Measurements from ENCODE around the gene LRMDA. TPM values are rescaled to one million over a fixed set of nuclear protein-coding genes. Genes with fewer than 3 reads are reported as not detected.

Gene LRMDA
- total RNA-seq, 4 donors from 2014 or later = 1.5 to 15.7 (median 4.6) TPM

- intact Hi-C loops (cut with DNase I; ENCODE audit: low total_unique reads) = no loop called here
- peaks cover 0 to 19% of the 10 kb centered on the region in 2 donors for H3K4me1 ChIP-seq
- H3K27ac ChIP-seq = peak overlapping the region; percentile 74 to 78
Measured at GRCh38 chr10:76336213-76336963, 905.0 kb downstream of the LRMDA start.

GRCh38 chr10:76337641-76338040 lies 906.2 kb downstream of the LRMDA start:
- no peaks in the 10 kb centered on the region for H3K27me3 ChIP-seq
- H3K4me1 ChIP-seq = peaks cover 0 to 14% of the 10 kb centered on the region in 2 donors
- H3K4me3 ChIP-seq = no peak overlapping the region
- intact Hi-C loops (cut with DNase I; ENCODE audit: low total_unique reads) = no loop called here
- H3K36me3 ChIP-seq = no peaks in the 10 kb centered on the region
- H3K27ac ChIP-seq = peak overlapping the region; percentile 74 to 78
- peaks cover 0 to 7% of the 10 kb centered on the region in 2 donors for H3K9me3 ChIP-seq
- DNase-seq = no peak
- no peak for TF ChIP-seq CTCF (IDR thresholded peaks at IDR 0.05)
- no peak for TF ChIP-seq POLR2A (IDR thresholded peaks at IDR 0.05)

More at GRCh38 chr10:76336213-76336963, 905.0 kb downstream of the LRMDA start:
- H3K27me3 ChIP-seq = no peaks in the 10 kb centered on the region
- H3K4me3 ChIP-seq = no peak overlapping the region
- TF ChIP-seq CTCF (IDR thresholded peaks at IDR 0.05) = no peak
- no peak for TF ChIP-seq POLR2A (IDR thresholded peaks at IDR 0.05)
- no peaks in the 10 kb centered on the region for H3K9me3 ChIP-seq
- H3K36me3 ChIP-seq = no peaks in the 10 kb centered on the region
- peak; percentile 51 to 79 for DNase-seq

GRCh38 chr10:76338187-76338586 lies 906.8 kb downstream of the LRMDA start:
- H3K9me3 ChIP-seq = peaks cover 0 to 12% of the 10 kb centered on the region in 2 donors
- no peak overlapping the region for H3K27ac ChIP-seq
- H3K4me3 ChIP-seq = no peak overlapping the region
- TF ChIP-seq POLR2A (IDR thresholded peaks at IDR 0.05) = no peak
- no peak for TF ChIP-seq CTCF (IDR thresholded peaks at IDR 0.05)
- DNase-seq = no peak
- intact Hi-C loops (cut with DNase I; ENCODE audit: low total_unique reads) = no loop called here
- H3K4me1 ChIP-seq = peaks cover 0 to 14% of the 10 kb centered on the region in 2 donors
- H3K36me3 ChIP-seq = no peaks in the 10 kb centered on the region
- H3K27me3 ChIP-seq = no peaks in the 10 kb centered on the region

GRCh38 chr10:76341740-76342139 lies 910.3 kb downstream of the LRMDA start:
- no peaks in the 10 kb centered on the region for H3K36me3 ChIP-seq
- no peak for DNase-seq
- no peak overlapping the region for H3K27ac ChIP-seq
- H3K4me3 ChIP-seq = no peak overlapping the region
- no peaks in the 10 kb centered on the region for H3K27me3 ChIP-seq
- peaks cover 0 to 19% of the 10 kb centered on the region in 2 donors for H3K9me3 ChIP-seq
- intact Hi-C loops (cut with DNase I; ENCODE audit: low total_unique reads) = no loop called here
- H3K4me1 ChIP-seq = no peaks in the 10 kb centered on the region
- TF ChIP-seq CTCF (IDR thresholded peaks at IDR 0.05) = no peak
- no peak for TF ChIP-seq POLR2A (IDR thresholded peaks at IDR 0.05)

GRCh38 chr10:76342996-76343395 lies 911.6 kb downstream of the LRMDA start:
- intact Hi-C loops (cut with DNase I; ENCODE audit: low total_unique reads) = no loop called here
- peaks cover 0 to 19% of the 10 kb centered on the region in 2 donors for H3K9me3 ChIP-seq
- H3K27me3 ChIP-seq = no peaks in the 10 kb centered on the region
- H3K36me3 ChIP-seq = no peaks in the 10 kb centered on the region
- TF ChIP-seq CTCF (IDR thresholded peaks at IDR 0.05) = no peak
- no peak overlapping the region for H3K27ac ChIP-seq
- no peaks in the 10 kb centered on the region for H3K4me1 ChIP-seq
- no peak overlapping the region for H3K4me3 ChIP-seq
- no peak for DNase-seq
